GM19043 (cell line): ENCODE data around the gene TSPYL4.

Experiments used
- ATAC-seq: cut with Tn5 transposase; IDR thresholded peaks from one replicate; pipeline ENCODE4 v1.9.1; 2021; ENCODE audit warnings: low read depth; ENCODE audit not compliant: unreplicated experiment

The TSPYL4 gene

DNA sequence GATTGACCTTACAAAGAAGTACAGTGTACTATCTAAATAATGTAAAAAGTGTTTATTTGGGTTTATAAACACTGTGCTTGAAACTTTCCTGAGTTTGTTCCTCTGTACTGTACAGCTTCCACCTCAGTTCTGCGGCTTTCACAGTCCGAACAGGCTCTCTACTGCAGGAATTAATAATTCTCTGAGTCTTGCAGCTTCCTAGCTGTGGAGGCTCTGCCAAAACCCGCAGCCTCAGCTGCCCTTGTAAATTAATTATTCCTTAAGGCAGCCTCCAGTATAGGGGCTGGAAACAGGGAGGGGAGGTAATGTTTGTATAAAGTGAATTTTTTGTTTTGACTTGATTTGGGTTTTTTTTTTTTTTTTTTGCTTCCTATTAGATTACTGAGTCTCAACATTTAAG is 19.2 kb downstream of the TSPYL4 start:
- ATAC-seq: no peak

DNA sequence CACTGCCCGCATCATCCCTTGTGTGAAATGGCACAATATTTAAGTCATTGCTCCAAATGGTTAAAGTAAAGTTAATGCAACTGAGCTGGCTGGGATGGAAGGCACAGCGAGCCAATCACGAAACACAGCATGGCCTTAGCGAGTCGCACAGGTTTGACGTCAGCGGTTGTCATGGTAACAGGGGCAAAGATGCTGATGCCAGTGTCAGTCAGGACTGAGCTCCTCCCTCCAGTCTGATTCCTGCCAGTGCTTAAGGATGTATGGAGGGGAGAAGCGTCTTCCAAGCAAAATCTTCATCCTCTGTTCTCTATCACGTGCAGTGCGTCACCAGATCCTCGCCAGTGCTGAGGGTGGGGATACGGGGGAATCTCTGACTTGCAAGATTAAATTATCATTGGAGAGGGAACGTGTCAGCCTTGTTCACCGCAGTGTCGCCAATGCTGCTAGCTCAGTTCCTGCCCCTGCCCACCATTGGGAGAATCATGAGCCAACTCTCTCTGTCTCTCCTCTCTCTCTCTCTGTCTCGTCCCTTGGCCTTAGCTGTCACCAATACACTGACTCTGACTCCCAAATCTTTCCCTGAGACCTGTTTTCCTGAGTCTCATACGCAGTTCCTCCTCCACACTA is 24.5 kb downstream of the TSPYL4 start:
- ATAC-seq: no peak

DNA sequence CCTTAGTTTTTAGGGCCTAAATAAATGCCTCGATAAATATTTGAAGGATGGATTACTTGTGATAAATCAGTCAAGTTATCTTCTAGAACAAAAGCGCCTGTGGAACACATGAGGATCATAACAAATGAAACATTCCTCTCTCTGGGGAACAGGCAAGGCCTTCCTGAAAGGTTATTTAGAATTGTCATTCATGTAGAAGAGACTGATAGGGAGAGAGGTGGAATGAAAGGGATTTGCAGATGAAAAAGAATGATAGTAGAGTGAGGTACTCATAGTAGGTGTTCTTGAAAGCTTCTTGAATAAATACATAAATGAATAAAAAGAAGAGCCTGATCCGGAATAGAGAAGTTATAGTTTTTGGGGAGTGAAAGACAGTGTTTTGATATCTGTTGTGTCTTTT is 30.5 kb downstream of the TSPYL4 start:
- no peak for ATAC-seq

DNA sequence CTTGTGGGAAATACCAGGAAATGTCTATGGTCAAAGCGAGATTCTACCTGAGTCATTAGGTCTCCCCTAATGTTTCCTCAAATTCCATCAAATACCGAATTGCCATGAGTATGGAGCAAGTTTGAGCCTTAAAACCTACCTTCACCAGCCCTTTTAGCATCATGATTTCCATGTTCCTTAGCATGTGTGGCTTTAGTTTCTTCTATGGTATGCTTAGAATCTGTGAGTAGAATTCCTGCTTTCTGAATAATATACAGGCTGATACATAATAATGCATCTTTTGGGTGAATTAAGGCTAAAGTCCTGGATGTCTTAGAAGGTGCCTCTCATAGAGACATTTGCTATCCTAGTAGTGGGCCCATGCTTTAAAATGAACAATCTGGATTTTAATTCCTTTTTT is 32.0 kb downstream of the TSPYL4 start:
- no peak for ATAC-seq

DNA sequence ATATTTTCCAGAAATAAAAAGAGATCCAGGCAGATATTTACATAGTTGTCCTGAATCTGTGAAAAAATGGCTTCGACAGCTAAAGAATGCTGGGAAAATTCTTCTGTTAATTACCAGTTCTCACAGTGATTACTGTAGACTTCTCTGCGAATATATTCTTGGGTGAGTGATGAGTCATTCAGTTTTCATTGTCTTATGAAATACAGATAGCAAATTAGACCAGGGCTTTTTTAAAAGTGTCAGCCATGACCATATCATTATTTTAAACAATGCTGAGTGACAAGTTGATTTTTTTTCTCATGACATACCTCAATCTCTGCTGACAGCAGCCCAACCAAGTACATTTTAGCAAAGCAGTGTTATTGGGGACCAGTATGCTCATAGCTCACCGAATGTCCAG is 32.8 kb downstream of the TSPYL4 start:
- no peak for ATAC-seq

DNA sequence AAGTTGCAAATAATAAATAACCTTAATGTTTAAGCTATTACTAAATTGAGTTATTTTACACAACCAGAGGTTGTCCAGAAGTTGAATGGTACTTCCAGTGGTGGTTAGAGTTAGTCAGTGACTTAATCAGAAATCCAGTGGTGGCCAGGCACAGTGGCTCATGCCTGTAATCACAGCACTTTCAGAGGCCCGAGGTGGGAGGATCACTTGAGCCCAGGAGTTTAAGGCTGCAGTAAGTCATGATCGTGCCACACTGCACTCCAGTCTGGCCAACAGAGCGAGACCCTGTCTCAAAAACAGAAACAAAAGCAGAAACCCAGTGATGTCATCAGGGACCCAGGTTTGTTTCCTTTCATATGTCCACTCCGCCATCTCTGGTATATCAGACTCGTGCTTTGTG is 35.0 kb downstream of the TSPYL4 start:
- ATAC-seq: no peak

DNA sequence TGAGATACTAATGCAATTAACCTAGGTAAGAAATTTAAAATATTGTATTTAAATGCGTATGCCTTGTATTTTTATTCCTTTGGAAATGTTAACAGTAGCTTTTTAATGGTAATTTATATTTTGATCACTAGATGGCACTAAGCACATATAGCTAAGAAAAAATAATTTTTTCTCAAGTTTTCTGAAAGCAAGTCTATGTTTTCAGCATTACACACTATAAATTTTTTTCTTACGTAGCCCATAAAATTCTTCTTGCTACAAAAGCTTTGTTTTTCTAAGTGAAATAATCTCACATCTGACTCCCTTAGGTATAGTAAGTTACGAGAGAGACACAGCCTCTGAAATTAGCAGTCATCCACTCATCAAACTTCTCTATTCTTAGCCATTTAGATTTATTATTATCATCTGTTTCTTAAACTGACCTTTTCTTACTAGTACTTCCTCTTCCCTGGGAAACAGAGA is 35.7 kb downstream of the TSPYL4 start:
- no peak for ATAC-seq

DNA sequence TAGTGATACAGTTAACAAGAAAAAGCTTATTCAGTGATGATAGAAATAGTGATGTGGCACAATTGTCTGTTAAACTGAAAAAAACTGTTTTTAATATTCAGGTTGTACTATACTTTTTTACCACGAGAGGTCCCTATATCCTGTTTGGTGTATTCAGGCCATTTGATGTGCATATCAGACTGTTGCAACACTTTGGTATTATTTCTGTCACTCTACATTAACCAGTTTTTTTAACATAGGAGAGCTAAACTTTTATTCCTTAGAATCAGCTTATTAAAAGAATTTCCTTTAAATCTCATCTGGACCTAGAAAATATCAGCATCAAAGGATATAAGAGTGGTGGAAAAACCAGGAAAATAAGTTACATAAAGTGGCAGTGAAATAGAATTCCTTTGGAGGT is 36.8 kb downstream of the TSPYL4 start:
- ATAC-seq: no peak

DNA sequence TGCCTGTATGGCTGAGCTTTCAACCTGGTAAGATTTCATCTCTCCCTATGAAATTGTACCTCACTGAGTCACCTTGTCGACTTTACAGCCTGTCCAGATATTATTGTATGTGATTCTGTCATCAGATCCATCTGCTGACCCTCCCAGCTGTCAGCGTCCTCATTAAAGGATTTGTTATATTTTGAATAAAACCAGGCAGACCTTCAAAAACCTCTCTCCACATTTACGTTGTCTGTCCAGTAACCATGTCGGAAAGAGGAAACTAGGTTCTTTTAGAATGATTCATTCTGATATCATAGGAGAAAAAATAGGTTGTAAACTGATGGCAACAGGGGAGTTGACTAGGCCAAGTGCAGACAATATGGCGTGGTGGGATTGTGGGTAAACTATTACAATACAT is 38.5 kb downstream of the TSPYL4 start:
- no peak for ATAC-seq

DNA sequence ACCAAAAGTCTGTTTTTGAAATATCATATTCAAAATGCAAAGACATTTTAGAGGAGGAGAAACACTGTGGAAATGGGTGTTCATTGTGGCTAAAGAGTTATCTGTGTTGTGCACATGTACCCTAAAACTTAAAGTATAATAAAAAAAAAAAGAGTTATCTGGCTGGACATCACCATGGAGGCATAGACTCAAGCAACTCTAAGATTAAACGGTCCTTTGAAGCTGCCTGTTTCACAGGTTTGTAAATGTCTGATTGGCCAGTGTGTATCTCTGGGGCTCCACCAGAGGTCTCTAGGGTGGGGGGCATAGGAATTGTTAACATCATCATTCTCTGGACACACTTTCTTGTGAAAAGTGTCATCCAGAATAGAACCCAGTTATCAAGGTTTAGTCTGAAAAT is 39.2 kb downstream of the TSPYL4 start:
- ATAC-seq: no peak

DNA sequence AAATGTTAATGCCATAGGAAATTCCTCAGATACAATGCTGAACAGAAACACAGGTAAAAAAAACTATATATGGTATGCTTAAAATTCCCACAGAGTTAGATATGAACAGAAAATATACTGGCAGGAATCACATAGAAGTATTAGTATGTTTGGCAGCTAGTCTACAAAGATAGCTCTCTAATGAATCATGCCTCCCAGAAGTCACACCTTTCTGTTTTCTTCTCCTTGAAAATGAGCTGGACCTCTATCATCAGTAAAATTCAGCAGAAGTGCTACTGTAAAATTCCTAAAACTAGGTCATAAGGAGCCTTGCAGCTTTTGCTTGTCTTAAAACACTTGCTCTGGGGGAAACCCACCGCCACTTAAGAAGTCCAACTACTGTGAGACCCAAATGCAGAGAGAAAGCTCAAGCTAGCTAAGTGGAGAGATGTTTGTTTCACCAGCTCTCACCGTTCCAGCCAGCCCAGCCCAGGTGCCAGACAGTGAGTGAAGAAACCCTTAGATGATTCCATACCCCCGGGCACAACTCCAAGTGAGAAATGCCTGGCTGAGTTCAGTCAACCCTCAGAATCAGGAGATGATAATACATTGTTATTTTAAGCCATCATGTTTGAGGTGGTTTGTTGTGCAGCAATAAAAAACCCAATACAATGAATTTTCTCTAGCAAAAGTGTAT is 43.0 kb downstream of the TSPYL4 start:
- no peak for ATAC-seq

DNA sequence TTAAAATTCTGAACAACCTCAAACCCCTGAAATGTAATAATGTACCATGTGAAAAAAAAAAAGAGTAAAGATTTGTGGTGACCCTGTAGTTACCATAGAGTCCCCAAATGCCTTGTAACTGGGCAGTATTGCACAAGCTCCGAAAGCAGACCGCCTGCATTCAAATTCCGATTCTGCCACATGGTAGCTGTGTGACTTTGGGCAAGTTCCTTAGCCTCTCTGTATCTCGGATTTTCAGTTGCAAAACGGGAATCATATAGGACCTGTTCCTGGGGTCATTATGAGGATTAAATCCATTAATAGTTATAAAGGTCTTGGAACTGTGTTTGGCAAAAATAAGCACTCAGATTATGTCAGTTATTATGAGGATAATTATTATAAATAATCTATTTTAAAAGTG is 43.6 kb downstream of the TSPYL4 start:
- no peak for ATAC-seq

DNA sequence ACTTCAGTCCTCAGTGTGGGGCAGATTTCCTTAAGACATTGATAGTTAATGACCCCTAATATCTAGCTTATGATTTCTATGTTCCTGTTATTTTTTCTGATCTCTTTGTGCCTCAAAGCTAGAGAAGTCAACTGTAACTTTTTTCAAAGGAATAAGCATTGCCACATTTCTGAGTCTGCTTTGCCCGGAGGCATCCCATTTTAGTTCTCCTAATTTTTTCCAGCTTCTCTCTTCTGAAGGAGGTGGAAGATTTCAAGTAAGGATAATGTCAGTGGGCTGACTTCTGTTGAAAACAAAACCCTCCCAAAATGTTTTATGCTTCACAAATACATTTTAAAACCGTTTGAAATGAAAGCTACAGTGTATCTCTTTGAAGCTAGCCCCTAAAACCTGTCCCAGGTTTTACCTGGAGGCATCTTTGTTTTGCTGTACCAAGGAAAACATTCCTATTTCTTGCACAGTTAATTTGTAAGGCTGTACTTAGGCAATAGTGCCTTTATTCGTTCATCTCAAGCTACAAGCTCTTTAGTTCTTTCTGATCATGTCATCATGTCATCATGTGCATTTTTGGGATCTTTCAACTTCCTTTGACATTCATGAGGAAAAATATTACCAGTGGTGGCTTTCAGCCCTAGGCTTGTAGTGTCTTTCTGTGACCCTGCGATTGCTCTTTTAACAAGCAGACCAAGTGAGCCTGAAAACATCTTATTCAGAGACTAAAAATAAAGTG is 45.7 kb downstream of the TSPYL4 start:
- no peak for ATAC-seq

DNA sequence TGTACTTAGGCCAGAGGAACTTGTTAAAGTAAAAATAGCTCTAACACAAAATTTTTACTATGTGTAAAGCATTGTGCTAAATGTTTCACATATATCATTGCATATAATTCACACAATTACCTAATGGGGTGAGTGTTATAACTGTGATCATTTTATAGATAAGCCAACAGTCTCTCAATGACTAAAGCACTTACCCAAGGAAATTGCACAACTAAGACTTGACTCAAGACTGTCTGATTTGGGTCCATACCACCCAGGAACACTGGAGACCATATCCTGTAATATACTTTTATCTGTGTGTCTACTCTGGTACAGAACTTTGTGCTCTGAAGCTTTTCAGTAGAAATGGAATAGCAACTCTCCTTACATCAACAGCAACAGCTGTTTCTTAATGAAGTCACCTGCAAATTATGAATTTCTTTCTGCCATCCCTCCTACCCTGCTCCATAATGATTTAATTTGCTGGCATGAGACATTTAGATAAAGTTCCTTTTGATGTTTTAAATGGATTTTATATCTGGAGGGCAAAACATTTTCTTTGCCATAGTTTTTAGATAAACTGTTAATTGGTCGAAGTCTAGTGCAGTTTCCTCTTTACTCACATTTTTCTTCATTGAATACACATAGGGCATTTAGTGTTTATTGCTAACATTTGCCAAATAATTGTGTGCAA is 47.5 kb downstream of the TSPYL4 start:
- ATAC-seq: no peak

DNA sequence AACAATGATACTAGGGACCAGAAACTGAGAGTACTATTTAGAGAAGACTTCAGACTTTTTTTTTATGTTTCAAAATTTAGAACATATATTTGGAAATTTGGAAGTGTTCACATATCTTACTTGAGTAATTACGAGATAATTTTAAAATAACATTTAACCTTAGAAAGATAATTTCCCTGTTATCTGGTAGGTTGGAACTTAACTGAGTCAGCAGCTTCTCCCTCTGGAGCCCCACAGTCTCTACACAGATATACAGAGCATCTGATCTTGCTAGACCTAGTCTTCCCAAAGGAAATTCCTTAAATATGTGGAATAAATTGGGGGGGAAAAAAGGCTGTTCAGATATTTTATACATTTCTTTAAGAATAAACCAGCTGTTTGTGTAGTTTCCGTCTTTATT is 48.6 kb downstream of the TSPYL4 start:
- no peak for ATAC-seq

DNA sequence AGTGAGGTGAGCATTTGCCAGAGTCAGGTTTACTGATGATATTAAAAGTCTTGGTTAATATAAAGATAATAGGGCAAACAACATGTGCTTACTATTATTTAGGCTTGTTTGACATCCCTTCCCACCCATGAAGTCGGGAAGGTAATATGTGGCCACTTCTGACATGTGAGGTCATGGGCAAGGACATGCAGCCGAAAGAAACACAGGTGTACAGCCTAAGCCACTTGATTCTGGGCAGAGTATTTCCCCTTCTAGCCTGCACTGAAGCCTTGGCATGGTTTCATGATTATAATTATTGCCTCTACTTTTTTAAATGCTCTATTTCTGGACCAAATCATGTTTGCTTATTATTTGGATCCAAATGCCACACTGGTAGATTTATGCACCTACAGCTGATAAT is 52.3 kb downstream of the TSPYL4 start:
- ATAC-seq: no peak

DNA sequence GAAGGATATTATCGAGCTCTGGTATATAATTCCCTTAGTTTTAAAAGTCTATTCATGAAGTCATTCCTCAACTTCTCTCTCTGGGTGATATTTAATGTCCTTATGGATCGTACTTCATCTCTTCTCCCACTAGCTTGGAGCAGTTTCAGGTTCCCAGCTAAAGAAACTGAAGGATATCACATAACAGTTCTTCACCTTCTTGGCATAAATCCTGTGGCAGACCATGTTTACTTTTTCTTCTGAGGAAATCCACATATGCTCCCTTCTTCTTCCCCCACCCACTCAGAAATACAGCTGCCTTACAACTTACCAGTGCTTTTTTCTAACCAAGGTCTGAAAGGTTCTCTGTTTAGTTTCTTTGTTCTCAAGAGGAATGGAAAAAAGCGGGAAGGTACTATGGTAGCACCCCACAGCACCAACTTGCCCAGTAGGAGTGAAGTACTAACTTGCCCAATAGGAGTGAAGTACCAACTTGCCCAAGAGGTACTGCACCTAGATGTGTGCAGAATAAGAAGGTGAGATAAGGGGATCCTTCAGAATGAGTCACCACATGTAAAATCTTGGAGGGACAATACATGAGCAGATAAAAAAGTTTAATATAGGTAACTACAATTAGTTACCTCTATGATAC is 53.1 kb downstream of the TSPYL4 start:
- ATAC-seq: no peak
